GM12878 (cell line): ENCODE results near the gene MCFD2. TPM values are rescaled to one million over a fixed set of nuclear protein-coding genes. Genes with fewer than 3 reads are reported as not detected.

Experiments used
- ATAC-seq: fragments of 200-7000 bp; cut with Tn5 transposase; 3 replicates; pipeline ENCODE4 v1.9.1; 2020; ENCODE audit warnings: mild to moderate bottlenecking, moderate library complexity
- BruUV-seq: library from RNA; stranded (reverse); fragments of 400-500 nt; replicated peaks from 2 replicates; lab custom pipeline; 2021; lab: Mats Ljungman, UMichigan
- CTCF ChIA-PET: fragments of 300-600 bp; sonication (Branson Sonifier 250); formaldehyde crosslinking; extraction: SDS; loops from one replicate; lab custom pipeline; 2021; ENCODE audit warnings: inconsistent platforms; lab: Yijun Ruan, JAX
- POLR2A ChIA-PET: fragments of 350-600 bp; formaldehyde crosslinking; extraction: SDS; loops from one replicate; lab custom pipeline; 2021; ENCODE audit warnings: inconsistent platforms; lab: Charles Lee
- RAD21 ChIA-PET: fragments of 300-600 bp; sonication (Branson Sonifier 250); formaldehyde crosslinking; loops from one replicate; lab custom pipeline; 2023; ENCODE audit warnings: antibody characterized with exemption; ENCODE audit not compliant: unreplicated experiment; lab: Charles Lee
- SMC1A ChIA-PET: fragments of 300-600 bp; sonication (Branson Sonifier 250); formaldehyde crosslinking; loops from one replicate; lab custom pipeline; 2023; ENCODE audit not compliant: unreplicated experiment, uncharacterized antibody; lab: Charles Lee
- DNase-seq: peaks from one replicate; pipeline ENCODE4 v3.0.0-alpha.2; 2011; ENCODE audit warnings: low read depth, low spot score
- FAIRE-seq: peaks from 3 replicates; lab custom pipeline; 2011; peaks lifted over from hg19 to GRCh38; lab: Jason Lieb, UNC
- H2AFZ ChIP-seq: 2 replicates; pipeline ENCODE4 v1.6.0; 2011; ENCODE audit warnings: low read depth, low read length, control low read depth; ENCODE audit not compliant: control insufficient read depth
- H3K27ac ChIP-seq: 2 replicates; pipeline ENCODE4 v1.5.1; 2011; ENCODE audit warnings: control low read depth; ENCODE audit not compliant: control insufficient read depth, insufficient read depth
- H3K27me3 ChIP-seq, 2 experiments: replicated peaks in 1 of 2; 2 replicates each; pipeline versions ENCODE4 v1.6.0 to v1.6.1; 2011; ENCODE audit warnings: low read length in 1 of 2; ENCODE audit not compliant: control insufficient read depth in 2 of 2, insufficient read depth in 2 of 2
- H3K36me3 ChIP-seq, 2 experiments: 2 replicates each; pipeline ENCODE4 v1.5.1; 2011; ENCODE audit warnings: low read length in 1 of 2; ENCODE audit not compliant: control insufficient read depth in 2 of 2, insufficient read depth in 2 of 2
- H3K4me1 ChIP-seq: 2 replicates; pipeline ENCODE4 v1.6.1; 2011; ENCODE audit warnings: mild to moderate bottlenecking, low read length, moderate library complexity, mixed read lengths; ENCODE audit not compliant: control insufficient read depth, insufficient read depth
- H3K4me2 ChIP-seq: 2 replicates; pipeline ENCODE4 v1.6.0; 2011; ENCODE audit warnings: control low read depth; ENCODE audit not compliant: control insufficient read depth, insufficient read depth
- H3K4me3 ChIP-seq: fragments of 200-600 bp; sonication (generic); 2 replicates; pipeline ENCODE4 v1.5.1; 2016
- H3K79me2 ChIP-seq: 2 replicates; pipeline ENCODE4 v1.6.0; 2011; ENCODE audit warnings: low read length; ENCODE audit not compliant: control insufficient read depth, insufficient read depth
- H3K9ac ChIP-seq: 2 replicates; pipeline ENCODE4 v1.8.0; 2011; ENCODE audit warnings: low read length, control low read depth, mixed read lengths; ENCODE audit not compliant: control insufficient read depth, insufficient read depth
- H3K9me3 ChIP-seq: replicated peaks from 3 replicates; pipeline ENCODE4 v1.5.1; 2011; ENCODE audit warnings: mild to moderate bottlenecking, low read length; ENCODE audit not compliant: control insufficient read depth, insufficient read depth
- H4K20me1 ChIP-seq: 2 replicates; pipeline ENCODE4 v1.6.0; 2011; ENCODE audit not compliant: control insufficient read depth, insufficient read depth
- BMI1 ChIP-seq: fragments of 450-650 bp; IDR thresholded peaks from 2 replicates; pipeline ENCODE4 v1.6.1; 2016; ENCODE audit warnings: mild to moderate bottlenecking, moderate library complexity, borderline replicate concordance
- CHD2 ChIP-seq: IDR thresholded peaks from 2 replicates; pipeline ENCODE4 v1.6.1; 2011; ENCODE audit warnings: low read depth, low read length, improper control_type of control experiment, borderline replicate concordance
- CREM ChIP-seq: IDR thresholded peaks from 2 replicates; pipeline ENCODE4 v1.6.1; 2014; ENCODE audit warnings: antibody characterized with exemption, low read depth
- E4F1 ChIP-seq: fragments of 450-650 bp; IDR thresholded peaks from 2 replicates; pipeline ENCODE4 v1.6.1; 2018; ENCODE audit warnings: borderline replicate concordance, mild to moderate bottlenecking; ENCODE audit not compliant: partially characterized antibody
- EGR1 ChIP-seq, 2 experiments: IDR thresholded peaks; 1 replicate in 1 of 2; 2 replicates in 1 of 2; pipeline ENCODE4 v1.6.1; 2011 to 2012; ENCODE audit warnings: low read depth in 2 of 2, low read length in 2 of 2, borderline replicate concordance in 1 of 2, mild to moderate bottlenecking in 1 of 2, moderate library complexity in 1 of 2
- MXI1 ChIP-seq: fragments of 150-350 bp; IDR thresholded peaks from 2 replicates; pipeline ENCODE4 v1.6.1; 2011; ENCODE audit warnings: low read depth, mild to moderate bottlenecking, inconsistent platforms, low read length, improper control_type of control experiment
- MYC ChIP-seq: IDR thresholded peaks from 2 replicates; pipeline ENCODE4 v1.6.1; 2011; ENCODE audit warnings: mild to moderate bottlenecking, low read length, moderate library complexity, inconsistent platforms; ENCODE audit not compliant: insufficient read depth, insufficient replicate concordance, insufficient read length, severe bottlenecking
- NRF1 ChIP-seq: conservative IDR thresholded peaks from 2 replicates; pipeline ENCODE4 v1.6.1; 2011; ENCODE audit warnings: mild to moderate bottlenecking, low read depth, low read length, improper control_type of control experiment
- RAD21 ChIP-seq: IDR thresholded peaks from 2 replicates; pipeline ENCODE4 v1.6.1; 2011; ENCODE audit warnings: mild to moderate bottlenecking, low read depth, low read length, moderate library complexity; ENCODE audit not compliant: insufficient read depth
- RAD51 ChIP-seq: fragments of 450-650 bp; IDR thresholded peaks from 2 replicates; pipeline ENCODE4 v1.6.1; 2016; ENCODE audit warnings: moderate library complexity, mild to moderate bottlenecking, inconsistent platforms
- RFX5 ChIP-seq: IDR thresholded peaks from 2 replicates; pipeline ENCODE4 v1.6.1; 2011; ENCODE audit warnings: low read depth, low read length, improper control_type of control experiment
- SMAD1 ChIP-seq: fragments of 450-650 bp; IDR thresholded peaks from 2 replicates; pipeline ENCODE4 v1.6.1; 2018; ENCODE audit warnings: mild to moderate bottlenecking, low read depth; ENCODE audit not compliant: partially characterized antibody
- SMC3 ChIP-seq: IDR thresholded peaks from 2 replicates; pipeline ENCODE4 v1.6.1; 2011; ENCODE audit warnings: low read length, improper control_type of control experiment, borderline replicate concordance
- SREBF2 ChIP-seq: IDR thresholded peaks from 2 replicates; pipeline ENCODE4 v1.6.1; 2012; ENCODE audit warnings: mild to moderate bottlenecking, low read length
- STAT3 ChIP-seq: IDR thresholded peaks from 2 replicates; pipeline ENCODE4 v1.6.1; 2011; ENCODE audit warnings: low read depth, low read length, improper control_type of control experiment
- WRNIP1 ChIP-seq: IDR thresholded peaks from 2 replicates; pipeline ENCODE4 v1.6.1; 2011; ENCODE audit warnings: low read depth, low read length, improper control_type of control experiment, borderline replicate concordance
- ZBTB40 ChIP-seq: fragments of 450-650 bp; IDR thresholded peaks from 2 replicates; pipeline ENCODE4 v1.6.1; 2016; ENCODE audit warnings: mild to moderate bottlenecking, moderate library complexity, borderline replicate concordance
- WGBS: methylation state at CpG from one replicate; pipeline ENCODE4 v1.1.6; 2016; ENCODE audit warnings: low lambda C conversion rate; ENCODE audit not compliant: insufficient replicate concordance, insufficient coverage; ENCODE audit errors: missing lambda C conversion rate; 5-methylcytosine and 5-hydroxymethylcytosine counted together
- in situ Hi-C: fragments of 300-500 bp; cut with MboI; formaldehyde crosslinking; loops from 9 replicates; pipeline ENCODE4 v1.14.3; 2018; ENCODE audit warnings: mixed read lengths
- intact Hi-C: fragments of 100-400 bp; cut with micrococcal nuclease; formaldehyde crosslinking; loops from one replicate; pipeline ENCODE4 v1.14.2; 2022; ENCODE audit not compliant: unreplicated experiment
- polyA plus RNA-seq, 11 experiments: library from polyadenylated mRNA; depleted of rRNA in 4 of 11; unstranded in 6 of 11; stranded (reverse) in 5 of 11; fragments of >200 nt; fragmentation: Nextera tagmentation in 4 of 11; fragmentation: Illumina TruSeq in 1 of 11; extraction: Ambion mirVana in 4 of 11; extraction: Trizol in 1 of 11; gene quantifications; 1 replicate in 1 of 11; 2 replicates in 10 of 11; pipeline versions ENCODE4 v1.2.1 to v1.2.3, GENCODE V29; 2011 to 2016; ENCODE audit warnings: inconsistent platforms in 2 of 11, missing spikeins in 2 of 11, low read depth in 1 of 11
- total RNA-seq, 4 experiments: library from RNA; depleted of rRNA in 3 of 4; stranded (reverse); fragments of >200 nt in 3 of 4; fragmentation: Illumina TruSeq in 1 of 4; extraction: Trizol in 1 of 4; gene quantifications; 2 replicates each; pipeline versions ENCODE4 v1.2.1 to v1.2.3, GENCODE V29; 2013 to 2021

Gene MCFD2
- total and polyA plus RNA-seq, 10 of the 15 experiments (the other 5 are each of a cell fraction or from before 2014, with no cell fraction given), result 35.0 to 57.3 (median 40.3) TPM

- DNase-seq (peak; percentile 76), ATAC-seq (peak; percentile 98), FAIRE-seq (peak; percentile 96)
- in situ Hi-C loops, result no loop called here
- Histone ChIP-seq H3K79me2 (peaks cover 12% of the 10 kb centered on the region), H3K9ac (no peak overlapping the region), H3K27me3 (no peaks in the 10 kb centered on the region), H3K9me3 (no peaks in the 10 kb centered on the region), H2AFZ (no peak overlapping the region), H3K4me1 (peaks cover 8% of the 10 kb centered on the region), H3K27ac (no peak overlapping the region), H3K4me2 (peak overlapping the region; percentile 17; the same call in 1 of the 2 replicates), H4K20me1 (0 out of 2 replicates have a peak, but pooled peaks cover 5% of the 10 kb centered on the region), H3K4me3 (no peak overlapping the region), H3K36me3 (peaks cover 9 to 25% of the 10 kb centered on the region in 2 experiments)
- SMC1A ChIA-PET, result interaction anchor here (1.1 to 1.2 kb wide), 4 partner anchors 8 to 591 kb away, joined by 3 to 4 read pairs (median 4); no protein-coding TSS in a partner anchor
- WGBS, result 63% methylated on average over 6 of the region's 6 CpGs
- POLR2A ChIA-PET, result interaction anchor here (0.9 kb wide), 1 partner anchor 80 kb away, joined by 3 read pairs; no protein-coding TSS in a partner anchor
- RAD21 ChIA-PET, result interaction anchor here (1.3 kb wide), 2 partner anchors 74 to 413 kb away, joined by 3 to 7 read pairs; no protein-coding TSS in a partner anchor
- CTCF ChIA-PET, result interaction anchor here (1.7 to 3.2 kb wide), 2 partner anchors 9 to 27 kb away, joined by 3 to 13 read pairs; no protein-coding TSS in a partner anchor
- BruUV-seq, result no TSS peak
- intact Hi-C loops, result no loop called here
- TF ChIP-seq CHD2, result no peak
- no peak for TF ChIP-seq NRF1
- no peak for TF ChIP-seq SREBF2
- TF ChIP-seq MYC, result no peak
- no peak for TF ChIP-seq EGR1 (IDR thresholded peaks at IDR 0.05; ENCODE audit: borderline replicate concordance in 1 of 2, low read depth in 2 of 2, low read length in 2 of 2)
- TF ChIP-seq RAD21, result no peak
- no peak for TF ChIP-seq RFX5
- no peak for TF ChIP-seq BMI1
- TF ChIP-seq E4F1, result no peak
- TF ChIP-seq MXI1, result peak; percentile 19; the same call in 1 of the 2 replicates
- 0 out of 2 replicates have a peak, but pooled peaks have one; percentile 31 for TF ChIP-seq WRNIP1
- TF ChIP-seq ZBTB40, result no peak
- 0 out of 2 replicates have a peak, but pooled peaks have one; percentile 14 for TF ChIP-seq CREM
- no peak for TF ChIP-seq SMAD1
- no peak for TF ChIP-seq SMC3
- TF ChIP-seq RAD51, result no peak
- TF ChIP-seq STAT3, result no peak
Observed at GRCh38 chr2:46909771-46910419, 5.7 kb downstream of the MCFD2 start.
